ENCODE measurements around the gene CRYBB1.

The CRYBB1 gene

DNA sequence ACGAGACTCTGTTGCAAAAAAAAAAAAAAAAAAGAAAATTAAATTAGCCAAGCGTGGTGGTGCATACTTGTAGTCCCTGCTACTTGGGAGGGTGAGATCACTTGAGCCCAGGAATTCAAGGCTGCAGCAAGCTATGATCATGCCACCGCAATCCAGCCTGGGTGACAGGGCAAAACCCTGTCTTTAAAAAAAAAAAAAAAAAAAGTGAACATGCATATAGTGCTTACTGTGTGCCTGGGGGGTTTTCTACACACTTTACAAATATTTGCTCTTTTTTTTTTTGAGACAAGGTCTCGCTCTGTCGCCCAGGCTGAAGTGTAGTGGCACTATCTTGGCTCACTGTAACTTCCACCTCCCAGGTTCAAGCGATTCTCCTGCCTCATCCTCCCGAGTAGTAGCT lies 40.7 kb downstream of the CRYBB1 start:
- no peak for DNase-seq (ENCODE audit: low spot score)

- no peak for DNase-seq (ENCODE audit: low spot score)
These were observed 41.7 kb downstream of the CRYBB1 start for GRCh38 chr22:26576026-26576680.

DNA sequence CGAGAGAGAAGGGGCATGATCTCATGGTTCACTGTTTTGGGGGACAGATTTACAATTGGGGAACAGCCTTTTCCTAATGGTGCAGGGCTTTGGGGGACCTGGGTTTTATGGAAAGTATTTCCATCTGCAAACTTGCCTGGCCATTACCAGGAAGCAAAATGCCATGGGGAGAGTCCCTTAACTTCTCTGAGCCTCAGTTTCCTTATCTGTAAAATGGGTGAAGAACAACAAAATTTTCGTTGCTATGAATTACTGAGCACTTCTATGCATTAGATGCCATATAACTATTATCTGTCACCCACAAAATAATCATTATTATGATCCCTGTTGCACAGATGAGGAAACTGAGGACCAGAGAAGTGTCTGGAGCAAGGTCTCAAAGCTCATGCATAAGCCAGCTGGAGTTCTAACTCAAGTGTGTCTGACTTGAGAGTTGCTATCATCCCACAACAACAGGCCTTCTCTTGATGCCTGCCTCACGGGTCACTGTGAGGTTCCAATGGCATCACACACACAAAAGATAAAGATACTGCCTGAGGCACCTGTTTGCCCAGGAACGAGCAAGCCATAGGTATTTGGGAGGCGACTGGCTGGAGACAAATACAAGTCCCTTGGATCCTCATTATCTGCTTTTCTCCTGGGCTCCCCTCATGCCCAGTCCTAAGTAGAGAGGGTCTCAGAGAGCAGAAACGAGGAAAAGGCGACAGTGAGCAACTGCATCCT lies 43.7 kb downstream of the CRYBB1 start:
- DNase-seq (ENCODE audit: low spot score) = no peak

GRCh38 chr22:26573026-26573662 lies 44.7 kb downstream of the CRYBB1 start:
- DNase-seq (ENCODE audit: low spot score) = no peak

DNA sequence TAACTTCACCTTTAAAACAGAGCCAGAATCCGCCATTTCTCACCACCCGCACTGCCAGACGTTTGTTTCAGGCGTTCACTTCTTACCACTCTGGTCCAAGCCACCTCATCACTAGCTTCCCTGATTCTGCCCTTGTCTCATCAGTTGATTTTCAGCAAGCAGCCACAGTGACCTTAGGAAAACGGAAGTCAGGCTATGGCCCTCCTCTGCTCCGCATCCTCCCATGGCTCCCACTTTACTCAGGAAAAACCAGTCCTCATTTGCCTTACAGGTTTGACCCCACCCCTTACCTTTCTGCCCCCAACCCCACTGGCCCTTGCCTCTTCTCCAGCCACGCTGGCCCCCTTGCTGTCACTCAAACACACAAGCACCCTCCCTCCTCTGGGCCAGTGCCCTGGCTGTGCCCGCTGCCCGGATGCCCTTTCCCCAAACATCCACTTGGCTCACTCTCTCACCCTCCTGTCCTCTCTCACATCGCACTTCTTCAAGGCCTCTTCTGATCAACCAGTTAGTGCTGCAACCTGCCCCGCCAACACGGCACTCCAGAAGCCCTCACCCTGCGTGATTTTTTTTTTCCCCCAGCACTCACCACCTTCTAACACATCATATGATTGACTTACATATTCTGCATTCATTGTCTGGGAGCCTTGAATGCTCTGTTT lies 46.8 kb downstream of the CRYBB1 start:
- no peak for DNase-seq (ENCODE audit: low spot score)

DNA sequence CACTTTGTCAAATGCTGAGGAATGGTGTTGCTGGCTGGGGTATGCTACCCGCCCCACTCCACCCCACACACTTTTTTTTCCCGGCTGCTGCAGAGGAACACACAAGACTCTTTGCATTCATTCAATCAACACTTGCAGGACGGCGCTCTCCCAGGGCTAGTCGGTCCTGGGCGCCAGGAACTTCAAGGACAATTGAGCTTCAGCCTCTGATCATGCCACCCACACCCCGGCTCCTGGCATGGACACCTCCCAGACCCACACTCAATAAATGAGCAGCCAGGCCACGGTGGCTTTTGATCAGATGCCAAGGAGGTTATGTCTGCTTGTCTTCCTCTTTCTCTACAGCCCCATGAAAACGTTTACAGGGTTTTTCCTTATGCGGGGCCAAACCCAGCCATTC lies 47.7 kb downstream of the CRYBB1 start:
- DNase-seq (ENCODE audit: low spot score) = no peak

DNA sequence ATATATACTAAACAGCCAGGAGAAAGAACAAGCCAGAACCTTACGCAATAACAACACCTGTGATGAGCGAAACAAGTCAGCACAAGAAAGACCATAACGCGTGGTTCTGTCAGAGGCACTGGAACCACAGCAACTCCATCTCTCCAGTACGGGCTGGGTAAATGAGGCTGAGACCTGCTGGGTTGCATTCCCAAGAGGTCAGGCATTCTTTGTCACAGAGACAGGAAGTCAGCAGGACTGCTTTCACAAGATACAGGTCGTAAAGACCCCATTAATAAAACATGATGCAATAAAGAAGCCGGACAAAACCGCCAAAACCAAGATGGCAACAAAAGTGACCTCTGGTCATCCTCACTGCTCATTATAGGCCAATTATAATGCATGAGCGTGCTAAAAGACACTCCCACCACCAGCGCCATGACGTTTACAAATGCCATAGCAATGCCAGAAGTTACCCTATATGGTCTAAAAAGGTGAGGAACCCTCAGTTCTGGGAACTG lies 49.6 kb downstream of the CRYBB1 start:
- no peak for DNase-seq (ENCODE audit: low spot score)

DNA sequence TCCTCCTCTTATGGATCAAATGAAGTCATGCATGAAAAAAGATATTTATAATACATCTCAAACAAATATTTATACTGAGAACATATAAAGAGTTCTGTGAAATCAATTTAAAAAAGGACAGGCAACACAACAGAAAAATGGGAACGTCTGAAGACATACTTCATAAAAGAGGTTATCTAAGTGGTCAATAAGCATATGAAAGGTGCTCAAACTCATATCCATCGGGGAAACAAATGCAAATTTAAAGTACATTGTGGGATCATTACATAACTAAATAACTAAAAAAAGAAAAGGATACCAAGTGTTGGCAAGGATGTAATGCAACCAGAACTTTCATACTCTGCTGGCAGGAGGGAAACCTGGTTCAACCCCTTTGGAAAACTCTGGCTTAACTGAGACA lies 50.2 kb downstream of the CRYBB1 start:
- no peak for DNase-seq (ENCODE audit: low spot score)

GRCh38 chr22:26566994-26567393 lies 50.8 kb downstream of the CRYBB1 start:
- DNase-seq (ENCODE audit: low spot score) = no peak

DNA sequence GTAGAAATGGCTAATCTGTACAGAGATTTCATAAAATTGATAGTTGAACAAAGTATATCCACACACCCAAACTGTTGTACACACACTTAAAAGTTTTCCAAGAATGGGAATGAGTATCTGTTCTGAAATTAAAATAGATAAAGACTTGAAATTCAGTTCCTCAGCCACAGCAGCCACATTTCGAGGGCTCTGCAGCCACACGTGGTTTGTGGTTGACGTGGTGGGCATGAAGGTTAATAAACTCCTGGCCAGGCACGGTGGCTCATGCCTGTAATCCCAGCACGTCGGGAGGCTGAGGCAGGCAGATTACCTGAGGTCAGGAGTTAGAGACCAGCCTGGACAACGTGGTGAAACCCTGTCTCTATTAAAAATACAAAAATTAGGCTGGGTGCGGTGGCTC lies 51.9 kb downstream of the CRYBB1 start:
- no peak for DNase-seq (ENCODE audit: low spot score)

- DNase-seq (ENCODE audit: low spot score) = no peak
These were observed 52.6 kb downstream of the CRYBB1 start for GRCh38 chr22:26565181-26565580.

DNA sequence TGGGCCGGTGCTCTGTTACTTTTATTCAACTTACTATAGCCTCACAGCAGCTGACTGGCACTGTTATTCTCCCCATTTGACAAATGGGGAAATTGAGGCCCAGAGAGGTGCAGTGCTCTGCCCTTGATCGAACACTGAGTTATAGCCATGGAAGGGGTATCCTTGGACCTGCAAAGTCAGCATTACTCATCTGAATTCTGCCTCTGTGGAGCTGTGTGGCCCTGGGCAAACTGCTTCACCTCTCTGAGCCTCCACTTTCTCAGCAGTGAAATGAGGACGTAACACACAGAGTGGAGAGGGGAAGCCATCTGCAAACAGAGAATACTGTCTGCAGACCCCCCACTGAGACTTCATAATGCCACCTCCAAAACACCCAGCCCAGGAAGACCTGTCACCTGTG lies 53.2 kb downstream of the CRYBB1 start:
- no peak for DNase-seq (ENCODE audit: low spot score)

DNA sequence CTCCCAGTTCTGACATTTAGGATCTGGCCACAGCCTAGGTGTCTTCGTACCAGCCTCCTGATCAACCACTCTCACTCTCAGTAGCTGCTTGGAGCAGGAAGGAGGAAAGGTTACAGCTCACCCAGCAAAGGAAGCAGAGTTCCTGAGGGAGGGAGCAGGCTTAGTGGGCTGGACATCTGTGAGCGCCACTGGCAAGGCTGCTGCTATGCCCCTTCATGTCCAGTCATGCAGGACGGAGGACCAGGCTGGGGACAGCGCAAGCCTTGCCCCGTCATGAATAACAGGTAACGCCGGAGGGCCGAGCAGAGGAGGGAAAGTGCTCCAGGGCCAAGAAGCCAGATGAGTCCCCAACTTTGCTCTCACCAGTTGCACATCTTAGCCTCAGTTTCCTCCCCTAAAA lies 53.6 kb downstream of the CRYBB1 start:
- DNase-seq (ENCODE audit: low spot score) = no peak

DNA sequence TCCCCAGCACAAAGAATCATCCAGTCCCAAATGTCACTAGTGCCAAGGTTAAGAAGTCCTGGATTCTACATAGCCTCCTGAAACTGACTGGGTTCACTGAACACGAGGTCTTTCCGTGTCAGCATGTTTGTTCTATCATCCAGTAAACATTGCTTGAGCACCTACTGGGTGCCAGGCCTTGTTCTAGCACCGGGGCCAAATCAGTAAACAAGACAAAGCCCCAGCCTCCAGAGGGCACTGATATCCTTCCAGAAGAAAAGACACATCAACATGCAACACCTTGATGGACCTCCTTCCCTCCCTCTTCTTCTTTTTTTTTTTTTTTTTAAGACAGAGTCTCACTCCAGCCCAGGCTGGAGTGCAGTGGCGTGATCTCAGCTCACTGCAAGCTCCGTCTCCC lies 54.8 kb downstream of the CRYBB1 start:
- no peak for DNase-seq (ENCODE audit: low spot score)

- DNase-seq (ENCODE audit: low spot score) = no peak
These were observed 55.9 kb downstream of the CRYBB1 start for GRCh38 chr22:26561756-26562417.

GRCh38 chr22:26559961-26560575 lies 57.8 kb downstream of the CRYBB1 start:
- no peak for DNase-seq (ENCODE audit: low spot score)

DNA sequence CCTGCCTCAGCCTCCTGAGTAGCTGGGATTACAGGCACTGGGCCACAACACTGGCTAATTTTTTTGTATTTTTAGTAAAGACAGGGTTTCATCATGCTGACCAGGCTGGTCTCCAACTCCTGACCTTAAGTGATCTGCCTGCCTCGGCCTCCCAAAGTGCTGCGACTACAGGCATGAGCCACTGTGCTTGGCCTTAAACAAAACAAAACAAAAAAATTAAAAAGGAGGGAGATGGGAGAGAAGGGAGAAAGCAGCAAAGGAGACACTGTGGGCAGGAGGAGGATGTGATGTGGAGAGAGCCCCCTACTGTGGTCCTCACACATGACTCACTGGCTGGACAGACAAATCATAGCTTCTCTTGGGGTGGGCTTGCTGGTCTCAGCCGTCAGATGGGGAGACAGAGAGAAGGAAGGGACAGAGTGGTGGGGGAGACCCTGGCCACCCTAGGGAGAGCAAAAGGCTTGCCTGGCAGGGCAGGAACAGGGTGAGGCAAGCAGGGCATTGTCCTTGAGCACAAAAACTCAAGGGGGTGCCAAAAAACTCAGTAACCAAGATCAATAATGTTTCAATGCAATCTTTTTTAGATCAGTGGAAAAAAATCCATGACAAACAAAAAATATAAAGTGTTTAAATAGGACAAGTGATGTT lies 59.5 kb downstream of the CRYBB1 start:
- DNase-seq (ENCODE audit: low spot score) = no peak

- DNase-seq (ENCODE audit: low spot score) = no peak
These were observed 60.9 kb downstream of the CRYBB1 start for GRCh38 chr22:26556904-26557303.

DNA sequence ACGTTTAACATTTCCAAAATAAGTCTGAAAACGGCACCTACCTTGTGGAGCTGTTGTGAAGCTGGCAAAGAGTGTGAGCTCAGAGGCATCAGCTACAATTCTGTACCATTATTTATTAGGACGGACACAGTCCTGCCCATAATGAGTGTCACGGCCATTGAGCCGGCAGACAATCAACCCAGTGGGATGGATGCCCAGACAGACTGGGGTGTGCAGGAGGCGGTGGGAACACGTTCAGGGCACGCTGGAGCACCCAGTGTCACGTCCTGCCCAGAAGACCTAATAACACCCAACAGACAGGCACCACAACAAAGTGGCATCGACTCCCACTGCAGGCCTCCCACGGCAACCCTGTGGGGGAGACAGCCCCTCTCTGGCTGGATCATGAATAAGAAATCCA lies 62.3 kb downstream of the CRYBB1 start:
- DNase-seq (ENCODE audit: low spot score) = no peak

DNA sequence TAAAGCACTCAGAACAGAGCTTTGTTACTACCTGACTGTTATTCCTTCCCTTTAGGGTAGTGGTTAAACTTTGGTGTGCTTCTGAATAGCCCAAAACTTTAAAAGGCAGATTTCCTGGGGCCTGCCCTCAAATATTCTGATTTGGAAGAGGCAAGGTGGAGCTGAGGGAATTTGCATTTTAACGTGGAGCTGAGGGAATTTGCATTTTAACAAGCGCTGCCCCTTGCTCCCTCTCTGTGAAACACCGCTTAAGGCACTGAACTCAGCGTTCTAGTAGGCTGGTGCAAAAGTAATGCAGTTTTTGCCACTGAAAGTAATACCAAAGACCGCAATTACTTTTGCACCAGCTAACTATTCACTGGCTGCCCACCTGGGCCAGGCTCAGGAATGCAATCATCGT lies 62.9 kb downstream of the CRYBB1 start:
- DNase-seq (ENCODE audit: low spot score) = no peak

- DNase-seq (ENCODE audit: low spot score) = no peak
These were observed 64.6 kb downstream of the CRYBB1 start for GRCh38 chr22:26553056-26553752.

All from iPS-NIHi11 (cell line).